Liver (tissue), 9 donors: ENCODE measurements around the gene ROM1. TPM values are rescaled to one million over a fixed set of nuclear protein-coding genes. Genes with fewer than 3 reads are reported as not detected.
A peak's percentile ranks its signal among the peaks of the same experiment; 100 is the strongest.

Experiments used
- DNase-seq: peaks from one replicate; pipeline ENCODE4 v3.0.0-alpha.2; 2017; ENCODE audit warnings: low spot score
- H3K27ac ChIP-seq, 2 donors: one replicate each; pipeline ENCODE4 v1.7.0; 2013; ENCODE audit warnings: inconsistent platforms in 2 of 2, low read length in 2 of 2, control low read depth in 1 of 2, low read depth in 1 of 2, mild to moderate bottlenecking in 1 of 2
- H3K27me3 ChIP-seq, 4 donors: one replicate each; pipeline versions ENCODE4 v1.6.1 to v1.7.0; 2013; ENCODE audit warnings: low read length in 3 of 4, inconsistent platforms in 1 of 4, mild to moderate bottlenecking in 1 of 4, moderate library complexity in 1 of 4; ENCODE audit not compliant: control insufficient read depth in 4 of 4, insufficient read depth in 4 of 4
- H3K36me3 ChIP-seq, 4 donors: one replicate each; pipeline versions ENCODE4 v1.6.1 to v1.7.0; 2013; ENCODE audit warnings: low read length in 3 of 4, mild to moderate bottlenecking in 3 of 4, low read depth in 1 of 4, moderate library complexity in 1 of 4; ENCODE audit not compliant: control insufficient read depth in 4 of 4, insufficient read depth in 3 of 4
- H3K4me1 ChIP-seq, 4 donors: one replicate each; pipeline versions ENCODE4 v1.6.1 to v1.7.0; 2013; ENCODE audit warnings: low read length in 3 of 4, mild to moderate bottlenecking in 3 of 4, moderate library complexity in 1 of 4; ENCODE audit not compliant: control insufficient read depth in 4 of 4, insufficient read depth in 4 of 4
- H3K4me3 ChIP-seq, 3 donors: one replicate each; pipeline versions ENCODE4 v1.6.1 to v1.7.0; 2013; ENCODE audit warnings: low read length in 3 of 3, control low read depth in 1 of 3, low read depth in 1 of 3, mild to moderate bottlenecking in 1 of 3
- H3K9ac ChIP-seq, 2 donors: one replicate each; pipeline ENCODE4 v1.7.0; 2013; ENCODE audit warnings: low read length in 2 of 2, mild to moderate bottlenecking in 2 of 2, moderate library complexity in 2 of 2, control low read depth in 1 of 2, low read depth in 1 of 2
- H3K9me3 ChIP-seq, 4 donors: one replicate each; pipeline versions ENCODE4 v1.6.1 to v1.7.0; 2013; ENCODE audit warnings: low read length in 3 of 4; ENCODE audit not compliant: control insufficient read depth in 4 of 4
- EGR1 ChIP-seq, 2 donors: IDR thresholded peaks; 2 replicates each; pipeline ENCODE4 v1.6.1; 2016 to 2018; ENCODE audit warnings: antibody characterized with exemption in 2 of 2, low read depth in 2 of 2
- FOXA1 ChIP-seq: IDR thresholded peaks from 2 replicates; pipeline ENCODE4 v1.6.1; 2016; ENCODE audit warnings: antibody characterized with exemption
- FOXA2 ChIP-seq: IDR thresholded peaks from 2 replicates; pipeline ENCODE4 v1.6.1; 2016; ENCODE audit warnings: antibody characterized with exemption
- GABPA ChIP-seq, 2 donors: IDR thresholded peaks in 1 of 2; conservative IDR thresholded peaks in 1 of 2; 2 replicates each; pipeline ENCODE4 v1.6.1; 2016; ENCODE audit warnings: antibody characterized with exemption in 2 of 2, mild to moderate bottlenecking in 1 of 2, moderate library complexity in 1 of 2
- HNF4A ChIP-seq, 2 donors: conservative IDR thresholded peaks; 2 replicates each; pipeline ENCODE4 v1.6.1; 2016; ENCODE audit warnings: antibody characterized with exemption in 2 of 2, mild to moderate bottlenecking in 2 of 2
- HNF4G ChIP-seq: IDR thresholded peaks from 2 replicates; pipeline ENCODE4 v1.6.1; 2016; ENCODE audit warnings: antibody characterized with exemption
- JUND ChIP-seq, 2 donors: IDR thresholded peaks; 2 replicates each; pipeline ENCODE4 v1.6.1; 2016; ENCODE audit warnings: antibody characterized with exemption in 2 of 2
- NR2F2 ChIP-seq: IDR thresholded peaks from 2 replicates; pipeline ENCODE4 v1.6.1; 2016; ENCODE audit warnings: antibody characterized with exemption
- RAD21 ChIP-seq, 2 donors: IDR thresholded peaks; 2 replicates each; pipeline ENCODE4 v1.6.1; 2016; ENCODE audit warnings: antibody characterized with exemption in 2 of 2, mild to moderate bottlenecking in 2 of 2
- RXRA ChIP-seq, 2 donors: IDR thresholded peaks; 2 replicates each; pipeline ENCODE4 v1.6.1; 2017 to 2018; ENCODE audit warnings: antibody characterized with exemption in 2 of 2, mild to moderate bottlenecking in 1 of 2
- SP1 ChIP-seq: IDR thresholded peaks from 2 replicates; pipeline ENCODE4 v1.6.1; 2018; ENCODE audit warnings: antibody characterized with exemption, mild to moderate bottlenecking
- TAF1 ChIP-seq: conservative IDR thresholded peaks from 2 replicates; pipeline ENCODE4 v1.6.1; 2016; ENCODE audit warnings: antibody characterized with exemption, mild to moderate bottlenecking
- YY1 ChIP-seq: IDR thresholded peaks from 2 replicates; pipeline ENCODE4 v1.6.1; 2016; ENCODE audit warnings: antibody characterized with exemption, mild to moderate bottlenecking
- WGBS: extraction: QIAGEN DNeasy Blood & Tissue Kit; methylation state at CpG from one replicate; pipeline ENCODE4 v1.1.7; 2013; 5-methylcytosine and 5-hydroxymethylcytosine counted together
- polyA plus RNA-seq, 2 donors: library from polyadenylated mRNA; stranded (reverse) in 1 of 2; unstranded in 1 of 2; fragments of 200-250 nt in 1 of 2; fragments of >200 nt in 1 of 2; fragmentation: Nextera tagmentation in 1 of 2; extraction: Ambion mirVana in 1 of 2; gene quantifications; one replicate each; pipeline versions ENCODE4 v1.2.1 to v1.2.3, GENCODE V29; 2013 to 2015
- total RNA-seq, 2 donors: library from RNA; depleted of rRNA; stranded (reverse); fragments of >200 nt; gene quantifications; one replicate each; pipeline ENCODE4 v1.2.3, GENCODE V29; 2014
- TF ChIP-seq, protein P1 (sequence below): IDR thresholded peaks from 2 replicates; pipeline ENCODE4 v1.6.1; 2016; ENCODE audit warnings: antibody characterized with exemption
- TF ChIP-seq, protein P2 (sequence below): IDR thresholded peaks from 2 replicates; pipeline ENCODE4 v1.6.1; 2016; ENCODE audit warnings: antibody characterized with exemption, mild to moderate bottlenecking
- TF ChIP-seq, protein P3 (sequence below): fragments of 150-350 bp; IDR thresholded peaks from 2 replicates; pipeline ENCODE4 v1.5.1; 2017; ENCODE audit warnings: improper control_type of control experiment, low read depth, low read length; ENCODE audit not compliant: missing input control
- TF ChIP-seq, protein P4 (sequence below): IDR thresholded peaks from 2 replicates; pipeline ENCODE4 v1.6.1; 2016; ENCODE audit warnings: antibody characterized with exemption
- donor health status: healthy.
- donor health status: healthy.
- donor health status: healthy.
- donor health status: healthy.
- donor health status: healthy.

ROM1 gene
- total and polyA plus RNA-seq, 4 donors = 0.84 to 3.9 (median 1.1) TPM

DNA sequence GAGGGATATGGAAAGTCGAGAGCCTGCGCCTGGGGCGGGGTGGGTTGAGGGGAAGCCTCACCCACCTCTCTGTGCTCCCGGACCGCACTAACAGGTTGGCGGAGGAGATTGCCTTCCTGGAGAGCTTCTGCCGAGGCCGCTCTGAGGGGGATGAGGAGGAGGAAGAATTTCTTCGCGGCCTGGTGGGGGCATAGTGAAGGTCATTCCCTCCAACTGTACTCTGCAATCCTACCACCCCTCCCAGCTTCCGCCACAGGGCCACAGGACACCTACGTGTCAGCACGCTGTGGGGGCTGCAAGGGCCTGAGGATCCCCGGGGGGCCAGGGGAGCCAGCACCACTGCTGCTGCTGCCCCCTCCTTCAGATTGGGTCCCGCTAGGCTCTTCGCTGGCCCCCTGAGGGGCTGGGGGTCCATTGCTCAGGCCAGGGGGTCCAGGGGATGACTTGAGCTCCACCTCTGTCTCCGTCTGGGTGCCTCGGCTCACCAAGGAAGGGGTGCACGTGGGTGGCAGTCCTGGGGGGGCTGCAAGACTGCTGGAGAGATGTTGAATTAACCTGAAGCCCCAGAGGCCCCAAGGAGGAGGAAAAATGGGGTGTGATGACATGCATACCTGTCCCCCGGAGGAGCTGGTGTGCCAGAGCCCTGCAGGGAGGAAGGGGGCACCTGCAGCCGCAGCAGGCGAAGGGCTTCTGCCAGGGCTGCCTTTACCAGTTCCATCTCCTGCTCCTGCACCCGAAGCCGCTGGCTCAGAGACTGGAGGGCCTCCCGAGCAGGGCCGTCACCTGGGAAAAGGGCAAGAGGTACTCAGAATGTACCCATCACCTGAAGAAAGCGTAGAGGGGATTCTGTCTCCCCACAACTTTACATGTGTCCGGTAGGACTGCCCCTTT lies 2.0 kb upstream of the ROM1 start:
- peak overlapping the region in 1 of 2 donors; percentile 48 for H3K9ac ChIP-seq
- peak overlapping the region; percentile 73 to 88 for H3K27ac ChIP-seq
- WGBS = 77% methylated on average over 28 of the region's 28 CpGs
- H3K4me3 ChIP-seq = peak overlapping the region; percentile 64 to 83 (median 76)
- peaks cover 11 to 44% (median 28%) of the 10 kb centered on the region in 4 donors for H3K4me1 ChIP-seq
- peaks cover 0 to 15% (median 2%) of the 10 kb centered on the region in 4 donors for H3K36me3 ChIP-seq
- H3K27me3 ChIP-seq = no peaks in the 10 kb centered on the region
- TF ChIP-seq FOXA1 (no peak), YY1 (no peak), GABPA (IDR thresholded peaks at IDR 0.05 in 1 of 2, conservative IDR thresholded peaks at IDR 0.05 in 1 of 2) (no peak), HNF4G (no peak), JUND (IDR thresholded peaks at IDR 0.05) (no peak), EGR1 (IDR thresholded peaks at IDR 0.05; ENCODE audit: low read depth in 2 of 2) (no peak), SP1 (no peak), NR2F2 (no peak)
- TF ChIP-seq, protein P1, sequence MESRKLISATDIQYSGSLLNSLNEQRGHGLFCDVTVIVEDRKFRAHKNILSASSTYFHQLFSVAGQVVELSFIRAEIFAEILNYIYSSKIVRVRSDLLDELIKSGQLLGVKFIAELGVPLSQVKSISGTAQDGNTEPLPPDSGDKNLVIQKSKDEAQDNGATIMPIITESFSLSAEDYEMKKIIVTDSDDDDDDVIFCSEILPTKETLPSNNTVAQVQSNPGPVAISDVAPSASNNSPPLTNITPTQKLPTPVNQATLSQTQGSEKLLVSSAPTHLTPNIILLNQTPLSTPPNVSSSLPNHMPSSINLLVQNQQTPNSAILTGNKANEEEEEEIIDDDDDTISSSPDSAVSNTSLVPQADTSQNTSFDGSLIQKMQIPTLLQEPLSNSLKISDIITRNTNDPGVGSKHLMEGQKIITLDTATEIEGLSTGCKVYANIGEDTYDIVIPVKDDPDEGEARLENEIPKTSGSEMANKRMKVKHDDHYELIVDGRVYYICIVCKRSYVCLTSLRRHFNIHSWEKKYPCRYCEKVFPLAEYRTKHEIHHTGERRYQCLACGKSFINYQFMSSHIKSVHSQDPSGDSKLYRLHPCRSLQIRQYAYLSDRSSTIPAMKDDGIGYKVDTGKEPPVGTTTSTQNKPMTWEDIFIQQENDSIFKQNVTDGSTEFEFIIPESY = no peak
- TF ChIP-seq, protein P2, sequence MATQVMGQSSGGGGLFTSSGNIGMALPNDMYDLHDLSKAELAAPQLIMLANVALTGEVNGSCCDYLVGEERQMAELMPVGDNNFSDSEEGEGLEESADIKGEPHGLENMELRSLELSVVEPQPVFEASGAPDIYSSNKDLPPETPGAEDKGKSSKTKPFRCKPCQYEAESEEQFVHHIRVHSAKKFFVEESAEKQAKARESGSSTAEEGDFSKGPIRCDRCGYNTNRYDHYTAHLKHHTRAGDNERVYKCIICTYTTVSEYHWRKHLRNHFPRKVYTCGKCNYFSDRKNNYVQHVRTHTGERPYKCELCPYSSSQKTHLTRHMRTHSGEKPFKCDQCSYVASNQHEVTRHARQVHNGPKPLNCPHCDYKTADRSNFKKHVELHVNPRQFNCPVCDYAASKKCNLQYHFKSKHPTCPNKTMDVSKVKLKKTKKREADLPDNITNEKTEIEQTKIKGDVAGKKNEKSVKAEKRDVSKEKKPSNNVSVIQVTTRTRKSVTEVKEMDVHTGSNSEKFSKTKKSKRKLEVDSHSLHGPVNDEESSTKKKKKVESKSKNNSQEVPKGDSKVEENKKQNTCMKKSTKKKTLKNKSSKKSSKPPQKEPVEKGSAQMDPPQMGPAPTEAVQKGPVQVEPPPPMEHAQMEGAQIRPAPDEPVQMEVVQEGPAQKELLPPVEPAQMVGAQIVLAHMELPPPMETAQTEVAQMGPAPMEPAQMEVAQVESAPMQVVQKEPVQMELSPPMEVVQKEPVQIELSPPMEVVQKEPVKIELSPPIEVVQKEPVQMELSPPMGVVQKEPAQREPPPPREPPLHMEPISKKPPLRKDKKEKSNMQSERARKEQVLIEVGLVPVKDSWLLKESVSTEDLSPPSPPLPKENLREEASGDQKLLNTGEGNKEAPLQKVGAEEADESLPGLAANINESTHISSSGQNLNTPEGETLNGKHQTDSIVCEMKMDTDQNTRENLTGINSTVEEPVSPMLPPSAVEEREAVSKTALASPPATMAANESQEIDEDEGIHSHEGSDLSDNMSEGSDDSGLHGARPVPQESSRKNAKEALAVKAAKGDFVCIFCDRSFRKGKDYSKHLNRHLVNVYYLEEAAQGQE = no peak
- TF ChIP-seq, protein P3, sequence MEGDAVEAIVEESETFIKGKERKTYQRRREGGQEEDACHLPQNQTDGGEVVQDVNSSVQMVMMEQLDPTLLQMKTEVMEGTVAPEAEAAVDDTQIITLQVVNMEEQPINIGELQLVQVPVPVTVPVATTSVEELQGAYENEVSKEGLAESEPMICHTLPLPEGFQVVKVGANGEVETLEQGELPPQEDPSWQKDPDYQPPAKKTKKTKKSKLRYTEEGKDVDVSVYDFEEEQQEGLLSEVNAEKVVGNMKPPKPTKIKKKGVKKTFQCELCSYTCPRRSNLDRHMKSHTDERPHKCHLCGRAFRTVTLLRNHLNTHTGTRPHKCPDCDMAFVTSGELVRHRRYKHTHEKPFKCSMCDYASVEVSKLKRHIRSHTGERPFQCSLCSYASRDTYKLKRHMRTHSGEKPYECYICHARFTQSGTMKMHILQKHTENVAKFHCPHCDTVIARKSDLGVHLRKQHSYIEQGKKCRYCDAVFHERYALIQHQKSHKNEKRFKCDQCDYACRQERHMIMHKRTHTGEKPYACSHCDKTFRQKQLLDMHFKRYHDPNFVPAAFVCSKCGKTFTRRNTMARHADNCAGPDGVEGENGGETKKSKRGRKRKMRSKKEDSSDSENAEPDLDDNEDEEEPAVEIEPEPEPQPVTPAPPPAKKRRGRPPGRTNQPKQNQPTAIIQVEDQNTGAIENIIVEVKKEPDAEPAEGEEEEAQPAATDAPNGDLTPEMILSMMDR = no peak
- no peak for DNase-seq
- H3K9me3 ChIP-seq = no peaks in the 10 kb centered on the region

DNA sequence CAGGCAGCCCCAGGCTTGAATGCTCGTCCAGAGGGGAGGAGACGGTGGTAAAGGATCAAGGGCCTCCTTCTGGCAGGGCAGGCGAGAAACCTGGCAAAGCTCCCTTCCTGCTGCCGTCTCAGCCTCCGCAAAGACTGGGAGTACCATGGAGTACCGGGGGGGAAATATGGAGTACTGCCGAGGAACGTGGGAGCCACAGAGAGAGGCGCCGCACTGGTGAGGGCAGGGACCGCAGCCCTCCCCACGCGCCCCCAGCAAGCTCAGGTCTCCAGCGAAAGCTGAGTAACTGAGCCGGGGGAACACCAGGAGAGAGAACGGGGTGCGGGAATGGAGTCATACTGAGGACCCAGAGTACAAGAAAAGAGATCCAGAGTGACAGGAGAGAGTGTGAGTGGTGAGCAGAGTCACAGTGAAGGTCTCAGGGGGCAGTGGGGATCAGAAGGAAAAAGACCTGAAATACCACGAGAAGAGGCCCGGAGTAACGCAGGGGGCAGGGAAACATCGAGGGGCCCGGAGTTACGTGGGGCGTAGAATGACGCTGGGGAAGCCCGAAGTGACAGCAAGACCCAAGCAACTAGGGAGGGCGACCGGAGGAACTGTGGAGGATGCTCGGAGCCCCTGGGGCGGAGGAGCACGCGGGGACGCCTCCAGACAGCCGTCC lies 1.2 kb upstream of the ROM1 start:
- peaks cover 0 to 19% (median 2%) of the 10 kb centered on the region in 4 donors for H3K36me3 ChIP-seq
- DNase-seq = no peak
- WGBS = 3% methylated on average over 34 of the region's 34 CpGs
- TF ChIP-seq, protein P3 = no peak
- TF ChIP-seq FOXA2 (no peak), HNF4A (conservative IDR thresholded peaks at IDR 0.05) (no peak), RAD21 (IDR thresholded peaks at IDR 0.05) (no peak), TAF1 (no peak), RXRA (IDR thresholded peaks at IDR 0.05) (no peak), SP1 (no peak), JUND (IDR thresholded peaks at IDR 0.05) (no peak), GABPA (IDR thresholded peaks at IDR 0.05 in 1 of 2, conservative IDR thresholded peaks at IDR 0.05 in 1 of 2) (no peak)
- TF ChIP-seq, protein P4, sequence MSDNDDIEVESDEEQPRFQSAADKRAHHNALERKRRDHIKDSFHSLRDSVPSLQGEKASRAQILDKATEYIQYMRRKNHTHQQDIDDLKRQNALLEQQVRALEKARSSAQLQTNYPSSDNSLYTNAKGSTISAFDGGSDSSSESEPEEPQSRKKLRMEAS = no peak
- TF ChIP-seq, protein P1 = no peak

More for the DNA sequence above, 1.2 kb upstream of the ROM1 start:
- Histone ChIP-seq H3K4me1 (peaks cover 11 to 41% (median 25%) of the 10 kb centered on the region in 4 donors), H3K9me3 (no peaks in the 10 kb centered on the region), H3K27me3 (no peaks in the 10 kb centered on the region), H3K9ac (peak overlapping the region; percentile 21 to 48), H3K27ac (peak overlapping the region; percentile 73 to 88), H3K4me3 (peak overlapping the region; percentile 64 to 83 (median 76))
